HEK293 (cell line): ENCODE data around the gene ZNF513.
A peak's percentile ranks its signal among the peaks of the same experiment; 100 is the strongest.

Experiments
- GFI1B ChIP-seq: fragments of 450-650 bp; formaldehyde crosslinking; IDR thresholded peaks from 2 replicates; pipeline ENCODE4 v1.5.1; 2016; ENCODE audit warnings: missing biosample characterization, missing genetic modification characterization
- GLIS2 ChIP-seq: fragments of 450-650 bp; formaldehyde crosslinking; IDR thresholded peaks from 2 replicates; pipeline ENCODE4 v1.5.1; 2016; ENCODE audit warnings: missing biosample characterization, missing genetic modification characterization
- KLF7 ChIP-seq: fragments of 450-650 bp; formaldehyde crosslinking; IDR thresholded peaks from 2 replicates; pipeline ENCODE4 v1.5.1; 2016; ENCODE audit warnings: missing biosample characterization, missing genetic modification characterization, borderline replicate concordance
- KLF9 ChIP-seq: fragments of 450-650 bp; formaldehyde crosslinking; IDR thresholded peaks from 2 replicates; pipeline ENCODE4 v1.5.1; 2016; ENCODE audit warnings: missing biosample characterization, missing genetic modification characterization, low read depth
- PBX3 ChIP-seq: sonication (generic); formaldehyde crosslinking; IDR thresholded peaks from 2 replicates; pipeline ENCODE4 v1.8.1; 2022; ENCODE audit warnings: mild to moderate bottlenecking, moderate library complexity, missing genetic modification reagents
- PRDM4 ChIP-seq: fragments of 450-650 bp; formaldehyde crosslinking; IDR thresholded peaks from 2 replicates; pipeline ENCODE4 v1.5.1; 2017; ENCODE audit warnings: missing biosample characterization, missing genetic modification characterization
- SCRT2 ChIP-seq: fragments of 450-650 bp; formaldehyde crosslinking; IDR thresholded peaks from 2 replicates; pipeline ENCODE4 v1.5.1; 2016; ENCODE audit warnings: missing biosample characterization, missing genetic modification characterization
- SP2 ChIP-seq: fragments of 450-650 bp; formaldehyde crosslinking; IDR thresholded peaks from 2 replicates; pipeline ENCODE4 v1.5.1; 2016; ENCODE audit warnings: missing biosample characterization, missing genetic modification characterization
- TRIM28 ChIP-seq: IDR thresholded peaks from 2 replicates; pipeline ENCODE4 v1.6.1; 2011; ENCODE audit warnings: low read length, control low read depth, borderline replicate concordance
- ZBTB20 ChIP-seq: fragments of 450-650 bp; formaldehyde crosslinking; IDR thresholded peaks from 2 replicates; pipeline ENCODE4 v1.5.1; 2016; ENCODE audit warnings: missing biosample characterization, missing genetic modification characterization
- ZBTB48 ChIP-seq: fragments of 450-650 bp; formaldehyde crosslinking; IDR thresholded peaks from 2 replicates; pipeline ENCODE4 v1.5.1; 2016; ENCODE audit warnings: missing biosample characterization, missing genetic modification characterization
- ZFP37 ChIP-seq: fragments of 450-650 bp; formaldehyde crosslinking; IDR thresholded peaks from 2 replicates; pipeline ENCODE4 v1.5.1; 2016; ENCODE audit warnings: missing biosample characterization, missing genetic modification characterization
- ZFP69B ChIP-seq: fragments of 450-650 bp; formaldehyde crosslinking; IDR thresholded peaks from 2 replicates; pipeline ENCODE4 v1.5.1; 2016; ENCODE audit warnings: missing biosample characterization, missing genetic modification characterization
- ZNF132 ChIP-seq: fragments of 450-650 bp; formaldehyde crosslinking; IDR thresholded peaks from 2 replicates; pipeline ENCODE4 v1.5.1; 2017; ENCODE audit warnings: missing biosample characterization, missing genetic modification characterization, borderline replicate concordance
- ZNF157 ChIP-seq: fragments of 450-650 bp; formaldehyde crosslinking; IDR thresholded peaks from 2 replicates; pipeline ENCODE4 v1.5.1; 2016; ENCODE audit warnings: missing biosample characterization, missing genetic modification characterization
- ZNF19 ChIP-seq: fragments of 450-650 bp; formaldehyde crosslinking; IDR thresholded peaks from 2 replicates; pipeline ENCODE4; 2016; ENCODE audit warnings: missing biosample characterization, missing genetic modification characterization, low read depth
- ZNF2 ChIP-seq: fragments of 450-650 bp; formaldehyde crosslinking; IDR thresholded peaks from 2 replicates; pipeline ENCODE4 v1.5.1; 2016; ENCODE audit warnings: missing biosample characterization, missing genetic modification characterization
- ZNF366 ChIP-seq: fragments of 450-650 bp; formaldehyde crosslinking; conservative IDR thresholded peaks from 2 replicates; pipeline ENCODE4 v1.5.1; 2016; ENCODE audit warnings: missing biosample characterization, missing genetic modification characterization
- ZNF473 ChIP-seq: fragments of 450-650 bp; formaldehyde crosslinking; IDR thresholded peaks from 2 replicates; pipeline ENCODE4 v1.5.1; 2017; ENCODE audit warnings: missing biosample characterization, missing genetic modification characterization
- ZNF513 ChIP-seq: fragments of 450-650 bp; IDR thresholded peaks from 2 replicates; pipeline ENCODE4 v1.5.1; 2018; ENCODE audit warnings: missing biosample characterization, missing genetic modification characterization
- ZNF629 ChIP-seq: fragments of 450-650 bp; formaldehyde crosslinking; IDR thresholded peaks from 2 replicates; pipeline ENCODE4 v1.5.1; 2017; ENCODE audit warnings: missing biosample characterization, missing genetic modification characterization
- ZNF777 ChIP-seq: fragments of 450-650 bp; formaldehyde crosslinking; IDR thresholded peaks from 2 replicates; pipeline ENCODE4 v1.5.1; 2017; ENCODE audit warnings: missing biosample characterization, missing genetic modification characterization, borderline replicate concordance
- ZSCAN23 ChIP-seq: fragments of 450-650 bp; formaldehyde crosslinking; IDR thresholded peaks from 2 replicates; pipeline ENCODE4 v1.5.1; 2016; ENCODE audit warnings: missing biosample characterization, missing genetic modification characterization
- ZSCAN4 ChIP-seq: fragments of 450-650 bp; formaldehyde crosslinking; IDR thresholded peaks from 2 replicates; pipeline ENCODE4 v1.5.1; 2017; ENCODE audit warnings: missing biosample characterization, missing genetic modification characterization
- TF ChIP-seq, protein P1 (sequence below): fragments of 450-650 bp; formaldehyde crosslinking; IDR thresholded peaks from 2 replicates; pipeline ENCODE4 v1.5.1; 2017; ENCODE audit warnings: missing biosample characterization, missing genetic modification characterization
- TF ChIP-seq, protein P2 (sequence below): fragments of 450-650 bp; formaldehyde crosslinking; IDR thresholded peaks from 2 replicates; pipeline ENCODE4 v1.5.1; 2016; ENCODE audit warnings: missing biosample characterization, missing genetic modification characterization, low read depth
- TF ChIP-seq, protein P3 (sequence below): fragments of 450-650 bp; formaldehyde crosslinking; IDR thresholded peaks from 2 replicates; pipeline ENCODE4 v1.5.1; 2016; ENCODE audit warnings: missing biosample characterization, missing genetic modification characterization

ZNF513 gene

DNA sequence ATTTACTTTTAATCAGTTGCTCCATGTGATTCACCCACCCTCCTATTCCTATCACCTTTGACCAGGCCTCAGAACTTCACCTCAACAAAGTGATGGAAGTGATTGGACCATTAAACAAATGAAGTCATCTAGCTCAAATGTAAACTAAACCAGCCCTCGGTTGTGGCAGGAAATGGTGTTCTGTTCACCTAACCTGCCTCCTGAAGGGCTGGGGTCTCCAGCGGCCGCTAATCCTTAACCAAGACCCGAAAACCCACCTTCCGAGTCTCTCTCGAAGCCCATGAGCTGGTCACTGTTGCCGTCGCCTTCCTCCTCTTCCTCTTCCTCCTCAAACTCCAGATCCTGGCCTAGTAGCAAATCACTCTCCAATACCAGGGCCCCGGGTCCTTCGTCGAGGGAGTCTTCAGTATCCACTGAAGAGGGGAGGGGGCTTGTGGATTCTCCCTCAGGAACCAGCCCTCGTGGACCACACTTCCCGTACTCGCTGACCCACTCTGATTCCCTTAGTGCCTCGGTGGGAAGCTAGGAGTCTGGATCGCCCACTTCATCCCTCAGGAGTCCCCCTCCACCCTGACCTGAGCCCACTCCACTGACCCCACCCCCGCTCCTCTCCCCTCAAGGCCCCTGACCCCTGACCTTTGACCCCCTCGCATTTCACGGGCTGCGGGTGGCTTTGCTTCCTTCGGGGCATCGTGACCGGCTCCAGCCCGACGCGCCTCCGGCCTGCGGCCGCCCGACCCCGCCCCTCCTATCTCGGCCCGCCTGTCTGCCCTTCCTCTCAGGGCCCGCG, 503 bp downstream of the ZNF513 start (continued):
- no peak for TF ChIP-seq ZNF132
- TF ChIP-seq, protein P1, sequence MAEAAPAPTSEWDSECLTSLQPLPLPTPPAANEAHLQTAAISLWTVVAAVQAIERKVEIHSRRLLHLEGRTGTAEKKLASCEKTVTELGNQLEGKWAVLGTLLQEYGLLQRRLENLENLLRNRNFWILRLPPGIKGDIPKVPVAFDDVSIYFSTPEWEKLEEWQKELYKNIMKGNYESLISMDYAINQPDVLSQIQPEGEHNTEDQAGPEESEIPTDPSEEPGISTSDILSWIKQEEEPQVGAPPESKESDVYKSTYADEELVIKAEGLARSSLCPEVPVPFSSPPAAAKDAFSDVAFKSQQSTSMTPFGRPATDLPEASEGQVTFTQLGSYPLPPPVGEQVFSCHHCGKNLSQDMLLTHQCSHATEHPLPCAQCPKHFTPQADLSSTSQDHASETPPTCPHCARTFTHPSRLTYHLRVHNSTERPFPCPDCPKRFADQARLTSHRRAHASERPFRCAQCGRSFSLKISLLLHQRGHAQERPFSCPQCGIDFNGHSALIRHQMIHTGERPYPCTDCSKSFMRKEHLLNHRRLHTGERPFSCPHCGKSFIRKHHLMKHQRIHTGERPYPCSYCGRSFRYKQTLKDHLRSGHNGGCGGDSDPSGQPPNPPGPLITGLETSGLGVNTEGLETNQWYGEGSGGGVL (tag by site-specific recombination), result no peak
- no peak for TF ChIP-seq ZNF157
- TF ChIP-seq SCRT2 (tag by site-specific recombination), result no peak
- peak; percentile 20 for TF ChIP-seq ZBTB48 (tag by site-specific recombination)
- TF ChIP-seq GFI1B (tag by site-specific recombination), result no peak
- no peak for TF ChIP-seq KLF9 (tag by site-specific recombination)
- TF ChIP-seq ZNF366 (tag by site-specific recombination), result no peak
- TF ChIP-seq TRIM28, result no peak
- TF ChIP-seq ZNF777 (tag by site-specific recombination), result no peak
- TF ChIP-seq KLF7 (tag by site-specific recombination), result no peak
- no peak for TF ChIP-seq PRDM4 (tag by site-specific recombination)
- TF ChIP-seq ZFP37 (tag by site-specific recombination), result 0 out of 2 replicates have a peak, but pooled peaks have one; percentile 47
- TF ChIP-seq ZNF629, result peak; percentile 42
- TF ChIP-seq ZBTB20 (tag by site-specific recombination), result peak; percentile 95
- no peak for TF ChIP-seq ZNF19 (tag by site-specific recombination)
- no peak for TF ChIP-seq ZFP69B (tag by site-specific recombination)
- TF ChIP-seq PBX3 (CRISPR knock-in tag), result no peak
- no peak for TF ChIP-seq ZSCAN4 (tag by site-specific recombination)
- TF ChIP-seq ZNF2 (tag by site-specific recombination), result 0 out of 2 replicates have a peak, but pooled peaks have one; percentile 27
- no peak for TF ChIP-seq ZNF473 (tag by site-specific recombination)
- TF ChIP-seq, protein P2, sequence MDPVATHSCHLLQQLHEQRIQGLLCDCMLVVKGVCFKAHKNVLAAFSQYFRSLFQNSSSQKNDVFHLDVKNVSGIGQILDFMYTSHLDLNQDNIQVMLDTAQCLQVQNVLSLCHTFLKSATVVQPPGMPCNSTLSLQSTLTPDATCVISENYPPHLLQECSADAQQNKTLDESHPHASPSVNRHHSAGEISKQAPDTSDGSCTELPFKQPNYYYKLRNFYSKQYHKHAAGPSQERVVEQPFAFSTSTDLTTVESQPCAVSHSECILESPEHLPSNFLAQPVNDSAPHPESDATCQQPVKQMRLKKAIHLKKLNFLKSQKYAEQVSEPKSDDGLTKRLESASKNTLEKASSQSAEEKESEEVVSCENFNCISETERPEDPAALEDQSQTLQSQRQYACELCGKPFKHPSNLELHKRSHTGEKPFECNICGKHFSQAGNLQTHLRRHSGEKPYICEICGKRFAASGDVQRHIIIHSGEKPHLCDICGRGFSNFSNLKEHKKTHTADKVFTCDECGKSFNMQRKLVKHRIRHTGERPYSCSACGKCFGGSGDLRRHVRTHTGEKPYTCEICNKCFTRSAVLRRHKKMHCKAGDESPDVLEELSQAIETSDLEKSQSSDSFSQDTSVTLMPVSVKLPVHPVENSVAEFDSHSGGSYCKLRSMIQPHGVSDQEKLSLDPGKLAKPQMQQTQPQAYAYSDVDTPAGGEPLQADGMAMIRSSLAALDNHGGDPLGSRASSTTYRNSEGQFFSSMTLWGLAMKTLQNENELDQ (tag by site-specific recombination), result no peak
- TF ChIP-seq, protein P3, sequence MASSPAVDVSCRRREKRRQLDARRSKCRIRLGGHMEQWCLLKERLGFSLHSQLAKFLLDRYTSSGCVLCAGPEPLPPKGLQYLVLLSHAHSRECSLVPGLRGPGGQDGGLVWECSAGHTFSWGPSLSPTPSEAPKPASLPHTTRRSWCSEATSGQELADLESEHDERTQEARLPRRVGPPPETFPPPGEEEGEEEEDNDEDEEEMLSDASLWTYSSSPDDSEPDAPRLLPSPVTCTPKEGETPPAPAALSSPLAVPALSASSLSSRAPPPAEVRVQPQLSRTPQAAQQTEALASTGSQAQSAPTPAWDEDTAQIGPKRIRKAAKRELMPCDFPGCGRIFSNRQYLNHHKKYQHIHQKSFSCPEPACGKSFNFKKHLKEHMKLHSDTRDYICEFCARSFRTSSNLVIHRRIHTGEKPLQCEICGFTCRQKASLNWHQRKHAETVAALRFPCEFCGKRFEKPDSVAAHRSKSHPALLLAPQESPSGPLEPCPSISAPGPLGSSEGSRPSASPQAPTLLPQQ (tag by site-specific recombination), result no peak
- no peak for TF ChIP-seq SP2 (tag by site-specific recombination)
- no peak for TF ChIP-seq GLIS2 (tag by site-specific recombination)
- TF ChIP-seq ZNF513 (tag by site-specific recombination), result peak; percentile 94
- TF ChIP-seq ZSCAN23 (tag by site-specific recombination), result no peak
